ENCODE data around the gene PARP14. TPM values are rescaled to one million over a fixed set of nuclear protein-coding genes. Genes with fewer than 3 reads are reported as not detected.

PARP14 gene
- total and polyA plus RNA-seq, 2 donors (not counting 1 experiment from before 2014, with no cell fraction given): 113 to 188 TPM

- DNase-seq (no peak), ATAC-seq (ENCODE audit: low read depth) (no peak)
- Mint-ChIP-seq H3K27me3 (no peaks in the 10 kb centered on the region), H3K9me3 (ENCODE audit: insufficient read depth) (no peaks in the 10 kb centered on the region), H3K4me3 (no peak overlapping the region), H3K27ac (no peak overlapping the region), H3K4me1 (no peaks in the 10 kb centered on the region)
- TF ChIP-seq EZH2 (IDR thresholded peaks at IDR 0.05; ENCODE audit: borderline replicate concordance, insufficient read depth, low read depth, low read length, poor library complexity, severe bottlenecking): no peak
- TF ChIP-seq CTCF (IDR thresholded peaks at IDR 0.05): no peak
- Histone ChIP-seq H3K79me2 (ENCODE audit: control insufficient read depth, insufficient read depth, low read length) (no peaks in the 10 kb centered on the region), H3K4me1 (ENCODE audit: control insufficient read depth in 2 of 2, insufficient read depth in 2 of 2, low read length in 2 of 2) (no peaks in the 10 kb centered on the region), H3K4me3 (ENCODE audit: control extremely low read depth in 1 of 5, extremely low read depth in 1 of 5, insufficient read depth in 1 of 5, low read depth in 2 of 5, low read length in 4 of 5) (no peak overlapping the region), H2AFZ (ENCODE audit: insufficient read depth, low read depth, low read length, poor library complexity, severe bottlenecking) (no peak overlapping the region), H3K9me3 (ENCODE audit: control extremely low read depth in 1 of 3, control insufficient read depth in 2 of 3, insufficient read depth in 1 of 3, low read length in 2 of 3) (no peaks in the 10 kb centered on the region), H4K20me1 (ENCODE audit: control insufficient read depth, insufficient read depth, low read length, poor library complexity, severe bottlenecking) (no peaks in the 10 kb centered on the region), H3K9ac (ENCODE audit: low read length) (no peak overlapping the region), H3K36me3 (replicated peaks in 1 of 2; ENCODE audit: control extremely low read depth in 1 of 2, control insufficient read depth in 1 of 2, extremely low read depth in 1 of 2, insufficient read depth in 2 of 2, low read length in 1 of 2) (peaks cover 18 to 36% of the 10 kb centered on the region in 2 experiments), H3K4me2 (replicated peaks; ENCODE audit: low read depth, low read length, poor library complexity, severe bottlenecking) (no peak overlapping the region), H3K27ac (ENCODE audit: low read length in 2 of 2) (no peak overlapping the region), H3K27me3 (replicated peaks in 1 of 4; ENCODE audit: control extremely low read depth in 1 of 4, control insufficient read depth in 3 of 4, insufficient read depth in 4 of 4, low read length in 3 of 4) (no peaks in the 10 kb centered on the region)
- WGBS (ENCODE audit: insufficient coverage): no CpG with 5 or more reads among the region's 2 CpGs
- POLR2A ChIA-PET: interaction anchor here (0.7 to 1.5 kb wide), 2 partner anchors 38 to 446 kb away, joined by 3 to 4 read pairs; partner anchors contain the start of genes HSPBAP1 and SEC22A
- intact Hi-C loops (cut with micrococcal nuclease): loop anchor here (5.0 kb wide), 1 partner anchor 37 kb away; the partner anchor contains the start of gene HSPBAP1
- CTCF ChIA-PET: interaction anchor here (0.7 to 2.3 kb wide), 26 partner anchors 10 to 357 kb away, joined by 3 to 24 read pairs (median 4); partner anchors contain the start of genes HSPBAP1 and SEMA5B
Observed at GRCh38 chr3:122755491-122755890, 74.9 kb downstream of the PARP14 start.

GRCh38 chr3:122758877-122759560 lies 78.4 kb downstream of the PARP14 start:
- Histone ChIP-seq H3K4me1 (ENCODE audit: control insufficient read depth in 2 of 2, insufficient read depth in 2 of 2, low read length in 2 of 2) (peaks cover 5 to 7% of the 10 kb centered on the region in 2 donors), H3K79me2 (ENCODE audit: control insufficient read depth, insufficient read depth, low read length) (no peaks in the 10 kb centered on the region), H3K27me3 (replicated peaks in 1 of 4; ENCODE audit: control extremely low read depth in 1 of 4, control insufficient read depth in 3 of 4, insufficient read depth in 4 of 4, low read length in 3 of 4) (no peaks in the 10 kb centered on the region), H3K4me2 (replicated peaks; ENCODE audit: low read depth, low read length, poor library complexity, severe bottlenecking) (no peak overlapping the region), H4K20me1 (ENCODE audit: control insufficient read depth, insufficient read depth, low read length, poor library complexity, severe bottlenecking) (no peaks in the 10 kb centered on the region), H3K4me3 (ENCODE audit: control extremely low read depth in 1 of 5, extremely low read depth in 1 of 5, insufficient read depth in 1 of 5, low read depth in 2 of 5, low read length in 4 of 5) (no peak overlapping the region), H3K9ac (ENCODE audit: low read length) (no peak overlapping the region), H3K9me3 (ENCODE audit: control extremely low read depth in 1 of 3, control insufficient read depth in 2 of 3, insufficient read depth in 1 of 3, low read length in 2 of 3) (no peaks in the 10 kb centered on the region), H2AFZ (ENCODE audit: insufficient read depth, low read depth, low read length, poor library complexity, severe bottlenecking) (no peak overlapping the region), H3K36me3 (replicated peaks in 1 of 2; ENCODE audit: control extremely low read depth in 1 of 2, control insufficient read depth in 1 of 2, extremely low read depth in 1 of 2, insufficient read depth in 2 of 2, low read length in 1 of 2) (peaks cover 2 to 26% of the 10 kb centered on the region in 2 experiments), H3K27ac (ENCODE audit: low read length in 2 of 2) (no peak overlapping the region)
- intact Hi-C loops (cut with micrococcal nuclease): loop anchor here (5.0 kb wide), 1 partner anchor 33 kb away; the partner anchor contains the start of gene HSPBAP1
- CTCF ChIA-PET: interaction anchor here (0.6 to 1.7 kb wide), 3 partner anchors 17 to 92 kb away, joined by 3 to 6 read pairs (median 3); no protein-coding TSS in a partner anchor
- no peaks in the 10 kb centered on the region for H3K9me3 Mint-ChIP-seq (ENCODE audit: insufficient read depth)
- 96% methylated on average over 2 of the region's 3 CpGs for WGBS (ENCODE audit: insufficient coverage)
- H3K27ac Mint-ChIP-seq: no peak overlapping the region
- no peak overlapping the region for H3K4me3 Mint-ChIP-seq
- no peak for ATAC-seq (ENCODE audit: low read depth)
- TF ChIP-seq CTCF (IDR thresholded peaks at IDR 0.05) (no peak), EZH2 (IDR thresholded peaks at IDR 0.05; ENCODE audit: borderline replicate concordance, insufficient read depth, low read depth, low read length, poor library complexity, severe bottlenecking) (no peak)
- H3K27me3 Mint-ChIP-seq: no peaks in the 10 kb centered on the region
- H3K4me1 Mint-ChIP-seq: peaks cover 11% of the 10 kb centered on the region
- POLR2A ChIA-PET: interaction anchor here (1.2 kb wide), 1 partner anchor 36 kb away, joined by 5 read pairs; the partner anchor contains the start of gene SLC49A4
- DNase-seq: no peak
